ENCODE measurements around the gene CTF1. TPM values are rescaled to one million over a fixed set of nuclear protein-coding genes. Genes with fewer than 3 reads are reported as not detected.

CTF1 gene
- total and polyA plus RNA-seq, 12 donors = 2.1 to 13.9 (median 5.8) TPM

- H3K9me3 ChIP-seq (replicated peaks in 1 of 3) = no peaks in the 10 kb centered on the region
- intact Hi-C loops (cut with DNase I) = no loop called here
- peak overlapping the region in 3 of 4 donors; percentile 38 to 89 (median 76) for H3K4me3 ChIP-seq
- H3K4me1 ChIP-seq (replicated peaks in 1 of 2) = peaks cover 9 to 48% of the 10 kb centered on the region in 2 donors
- H3K27me3 ChIP-seq = no peaks in the 10 kb centered on the region
- WGBS, 4 donors = 57 to 79% (median 70%) methylated on average over 12 to 20 of the region's 20 CpGs
- H3K36me3 ChIP-seq (replicated peaks in 1 of 2) = peaks cover 0 to 20% of the 10 kb centered on the region in 2 donors
- H3K27ac ChIP-seq = peak overlapping the region in 3 of 5 donors; percentile 75 to 98 (median 97)
- peak in 2 of 7 donors; percentile 17 to 37 for DNase-seq
- TF ChIP-seq CTCF (IDR thresholded peaks at IDR 0.05) = no peak
- TF ChIP-seq POLR2A (IDR thresholded peaks at IDR 0.05) = no peak
These were observed 3.6 kb upstream of the CTF1 start for GRCh38 chr16:30892670-30893416.

GRCh38 chr16:30893417-30893743 lies 3.0 kb upstream of the CTF1 start:
- peak in 2 of 7 donors; percentile 29 to 31 for DNase-seq
- 0 to 2% (median 0%) methylated on average over 1 to 11 of the region's 11 CpGs; no CpG with 5 or more reads in 1 of the 4 donors for WGBS, 4 donors
- peaks cover 9 to 48% of the 10 kb centered on the region in 2 donors for H3K4me1 ChIP-seq (replicated peaks in 1 of 2)
- peak overlapping the region in 3 of 4 donors; percentile 38 to 89 (median 76) for H3K4me3 ChIP-seq
- peaks cover 0 to 16% of the 10 kb centered on the region in 2 donors for H3K36me3 ChIP-seq (replicated peaks in 1 of 2)
- H3K9me3 ChIP-seq (replicated peaks in 1 of 3) = no peaks in the 10 kb centered on the region
- no peaks in the 10 kb centered on the region for H3K27me3 ChIP-seq
- no peak for TF ChIP-seq POLR2A (IDR thresholded peaks at IDR 0.05)
- intact Hi-C loops (cut with DNase I) = no loop called here
- H3K27ac ChIP-seq = peak overlapping the region in 4 of 5 donors; percentile 62 to 98 (median 86)

- H3K9me3 ChIP-seq (replicated peaks in 1 of 3) = no peaks in the 10 kb centered on the region
- peak within 1 kb of the TSS in 3 of 4 donors; percentile 38 to 89 (median 76) for H3K4me3 ChIP-seq
- H3K36me3 ChIP-seq (replicated peaks in 1 of 2) = peaks cover 0 to 11% of the 10 kb centered on the region in 2 donors
- WGBS, 4 donors = 0 to 1% (median 0%) methylated on average over 6 to 97 of the region's 97 CpGs
- H3K27me3 ChIP-seq = no peaks in the 10 kb centered on the region
- peak within 1 kb of the TSS in 4 of 5 donors; percentile 75 to 98 (median 88) for H3K27ac ChIP-seq
- peak; percentile 90 to 96 (median 92) for DNase-seq
- intact Hi-C loops (cut with DNase I) = no loop called here
- H3K4me1 ChIP-seq (replicated peaks in 1 of 2) = peaks cover 9 to 48% of the 10 kb centered on the region in 2 donors
- peak; percentile 62 to 83 for TF ChIP-seq POLR2A (IDR thresholded peaks at IDR 0.05)
- TF ChIP-seq CTCF (IDR thresholded peaks at IDR 0.05) = peak in 4 of 6 experiments; percentile 19 to 45 (median 39)
These were observed 2.5 kb upstream of the CTF1 start, which contains the start of gene BCL7C for GRCh38 chr16:30893744-30894539. TSS of gene BCL7C (minus strand) at chr16:30894077. CDS start at chr16:30893944, 133 bp downstream.

GRCh38 chr16:30894540-30895368 lies 1.7 kb upstream of the CTF1 start:
- Histone ChIP-seq H3K27ac (peak overlapping the region in 4 of 5 donors; percentile 75 to 98 (median 88)), H3K27me3 (no peaks in the 10 kb centered on the region), H3K4me3 (peak overlapping the region in 1 of 4 donors; percentile 89), H3K9me3 (replicated peaks in 1 of 3) (no peaks in the 10 kb centered on the region), H3K36me3 (replicated peaks in 1 of 2) (peaks cover 0 to 3% of the 10 kb centered on the region in 2 donors), H3K4me1 (replicated peaks in 1 of 2) (peaks cover 9 to 45% of the 10 kb centered on the region in 2 donors)
- 28 to 45% (median 40%) methylated on average over 16 of the region's 16 CpGs for WGBS, 4 donors
- TF ChIP-seq POLR2A (IDR thresholded peaks at IDR 0.05) (no peak), CTCF (IDR thresholded peaks at IDR 0.05) (no peak)
- intact Hi-C loops (cut with DNase I) = no loop called here
- peak in 2 of 7 donors; percentile 21 to 25 for DNase-seq

Data from adrenal gland (tissue), 12 donors.